Brain pericyte (primary cell): ENCODE measurements around the gene CCL11.

ENCODE experiments used
- DNase-seq: peaks from one replicate; pipeline ENCODE4 v3.0.0-alpha.2; 2012; ENCODE audit warnings: low read depth, low spot score

Gene CCL11

GRCh38 chr17:34257299-34257985 lies 28.1 kb upstream of the CCL11 start:
- DNase-seq: no peak

GRCh38 chr17:34257986-34258326 lies 27.6 kb upstream of the CCL11 start:
- no peak for DNase-seq

GRCh38 chr17:34259146-34259545 lies 26.4 kb upstream of the CCL11 start:
- no peak for DNase-seq

GRCh38 chr17:34260861-34261260 lies 24.7 kb upstream of the CCL11 start:
- no peak for DNase-seq

GRCh38 chr17:34261568-34262337 lies 23.8 kb upstream of the CCL11 start:
- DNase-seq: no peak

GRCh38 chr17:34265711-34266110 lies 19.8 kb upstream of the CCL11 start:
- DNase-seq: no peak

GRCh38 chr17:34269969-34270368 lies 15.6 kb upstream of the CCL11 start, which contains the start of gene CCL7:
Gene CCL7 (plus strand): TSS chr17:34270221. CDS start chr17:34270291, 70 bp downstream.
- no peak for DNase-seq

GRCh38 chr17:34275881-34276280 lies 9.7 kb upstream of the CCL11 start:
- DNase-seq: no peak

GRCh38 chr17:34276826-34277225 lies 8.7 kb upstream of the CCL11 start:
- no peak for DNase-seq

GRCh38 chr17:34283571-34283970 lies 2.0 kb upstream of the CCL11 start:
- no peak for DNase-seq

GRCh38 chr17:34287875-34288274 lies 2.3 kb downstream of the CCL11 start:
- no peak for DNase-seq

- no peak for DNase-seq
Measured at GRCh38 chr17:34290586-34290985, 5.0 kb downstream of the CCL11 start.

GRCh38 chr17:34291721-34292348 lies 6.3 kb downstream of the CCL11 start:
- DNase-seq: no peak

GRCh38 chr17:34299027-34299426 lies 13.5 kb downstream of the CCL11 start:
- DNase-seq: no peak

- no peak for DNase-seq
Measured at GRCh38 chr17:34299956-34300577, 14.5 kb downstream of the CCL11 start.

- no peak for DNase-seq
Measured at GRCh38 chr17:34300652-34301370, 15.3 kb downstream of the CCL11 start.

- DNase-seq: no peak
Measured at GRCh38 chr17:34301986-34302385, 16.4 kb downstream of the CCL11 start.

GRCh38 chr17:34302636-34303035 lies 17.1 kb downstream of the CCL11 start:
- no peak for DNase-seq

- DNase-seq: no peak
Measured at GRCh38 chr17:34303606-34304005, 18.1 kb downstream of the CCL11 start.

- DNase-seq: no peak
Measured at GRCh38 chr17:34305061-34305460, 19.5 kb downstream of the CCL11 start.

- DNase-seq: no peak
Measured at GRCh38 chr17:34305606-34306005, 20.1 kb downstream of the CCL11 start.

GRCh38 chr17:34306466-34306865 lies 20.9 kb downstream of the CCL11 start:
- DNase-seq: no peak
